Ishikawa (cell line): ENCODE results near the gene HMOX1.

Experiments used
- CEBPB ChIP-seq: IDR thresholded peaks from 2 replicates; pipeline ENCODE4 v1.6.1; 2012
- CREB1 ChIP-seq: IDR thresholded peaks from 2 replicates; pipeline ENCODE4 v1.6.1; 2012; ENCODE audit warnings: low read depth
- EGR1 ChIP-seq: IDR thresholded peaks from 2 replicates; pipeline ENCODE4 v1.6.1; 2012
- EP300 ChIP-seq: IDR thresholded peaks from 2 replicates; pipeline ENCODE4 v1.6.1; 2012; ENCODE audit warnings: borderline replicate concordance
- FOXM1 ChIP-seq: IDR thresholded peaks from 2 replicates; pipeline ENCODE4 v1.6.1; 2012; ENCODE audit warnings: low read depth, borderline replicate concordance
- RAD21 ChIP-seq: IDR thresholded peaks from 2 replicates; pipeline ENCODE4 v1.6.1; 2012; ENCODE audit warnings: low read depth
- TAF1 ChIP-seq: IDR thresholded peaks from 2 replicates; pipeline ENCODE4 v1.6.1; 2012; ENCODE audit warnings: low read depth, mild to moderate bottlenecking
- TEAD4 ChIP-seq: IDR thresholded peaks from 2 replicates; pipeline ENCODE4 v1.6.1; 2012
- YY1 ChIP-seq: IDR thresholded peaks from 2 replicates; pipeline ENCODE4 v1.6.1; 2012; ENCODE audit warnings: low read depth
- ZBTB7A ChIP-seq: IDR thresholded peaks from 2 replicates; pipeline ENCODE4 v1.6.1; 2012; ENCODE audit warnings: low read depth
- TF ChIP-seq, protein P1 (sequence below): IDR thresholded peaks from 2 replicates; pipeline ENCODE4 v1.6.1; 2012
- TF ChIP-seq, protein P2 (sequence below): IDR thresholded peaks from 2 replicates; pipeline ENCODE4 v1.6.1; 2012; ENCODE audit warnings: low read depth, mild to moderate bottlenecking

DNA sequence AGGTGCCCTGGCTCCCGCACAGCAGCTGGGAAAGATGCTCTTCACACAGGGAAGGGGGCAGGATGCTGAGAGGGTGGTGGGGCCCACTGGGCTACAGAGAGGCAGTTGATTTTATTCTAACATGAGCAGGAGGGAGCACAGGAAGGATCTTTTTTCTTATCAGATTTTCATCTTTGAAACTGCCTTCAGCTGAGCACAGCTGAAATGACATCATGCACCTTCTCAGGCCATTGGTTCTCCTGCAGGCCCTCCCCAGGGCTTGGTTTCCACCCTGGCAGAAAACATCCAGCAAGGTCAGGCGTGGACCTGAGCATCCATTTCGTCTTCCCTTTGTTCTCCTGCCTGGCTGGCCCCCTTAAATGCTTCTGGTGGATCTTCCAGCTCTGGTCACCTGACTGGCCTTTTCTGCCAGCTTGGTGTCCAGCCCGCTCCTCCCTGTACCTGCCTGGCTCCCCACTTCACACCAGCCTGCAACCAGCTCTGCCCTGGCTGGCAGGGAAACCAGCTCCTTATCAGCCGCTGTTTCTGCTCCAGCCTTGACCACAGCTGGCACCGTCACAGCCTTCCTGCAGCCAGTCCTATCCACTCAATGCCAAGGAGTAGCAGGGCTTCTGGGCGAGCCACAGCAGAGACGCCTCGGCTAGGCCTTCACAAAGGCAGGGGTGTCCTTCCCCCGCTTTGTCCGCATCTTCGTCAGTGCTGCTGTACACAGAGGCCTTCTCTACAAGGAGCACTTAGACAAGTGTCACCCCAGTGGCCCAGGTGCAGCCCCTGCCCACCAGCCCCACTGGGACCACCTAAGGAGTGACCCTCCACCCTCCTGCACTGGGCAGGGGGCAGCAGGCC lies 44.7 kb upstream of the HMOX1 start:
- TF ChIP-seq ZBTB7A (no peak), TEAD4 (no peak), CEBPB (no peak), EGR1 (no peak), EP300 (no peak), YY1 (no peak), FOXM1 (no peak), TAF1 (no peak), CREB1 (no peak), RAD21 (no peak)
- TF ChIP-seq, protein P1, sequence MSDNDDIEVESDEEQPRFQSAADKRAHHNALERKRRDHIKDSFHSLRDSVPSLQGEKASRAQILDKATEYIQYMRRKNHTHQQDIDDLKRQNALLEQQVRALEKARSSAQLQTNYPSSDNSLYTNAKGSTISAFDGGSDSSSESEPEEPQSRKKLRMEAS: no peak
- TF ChIP-seq, protein P2, sequence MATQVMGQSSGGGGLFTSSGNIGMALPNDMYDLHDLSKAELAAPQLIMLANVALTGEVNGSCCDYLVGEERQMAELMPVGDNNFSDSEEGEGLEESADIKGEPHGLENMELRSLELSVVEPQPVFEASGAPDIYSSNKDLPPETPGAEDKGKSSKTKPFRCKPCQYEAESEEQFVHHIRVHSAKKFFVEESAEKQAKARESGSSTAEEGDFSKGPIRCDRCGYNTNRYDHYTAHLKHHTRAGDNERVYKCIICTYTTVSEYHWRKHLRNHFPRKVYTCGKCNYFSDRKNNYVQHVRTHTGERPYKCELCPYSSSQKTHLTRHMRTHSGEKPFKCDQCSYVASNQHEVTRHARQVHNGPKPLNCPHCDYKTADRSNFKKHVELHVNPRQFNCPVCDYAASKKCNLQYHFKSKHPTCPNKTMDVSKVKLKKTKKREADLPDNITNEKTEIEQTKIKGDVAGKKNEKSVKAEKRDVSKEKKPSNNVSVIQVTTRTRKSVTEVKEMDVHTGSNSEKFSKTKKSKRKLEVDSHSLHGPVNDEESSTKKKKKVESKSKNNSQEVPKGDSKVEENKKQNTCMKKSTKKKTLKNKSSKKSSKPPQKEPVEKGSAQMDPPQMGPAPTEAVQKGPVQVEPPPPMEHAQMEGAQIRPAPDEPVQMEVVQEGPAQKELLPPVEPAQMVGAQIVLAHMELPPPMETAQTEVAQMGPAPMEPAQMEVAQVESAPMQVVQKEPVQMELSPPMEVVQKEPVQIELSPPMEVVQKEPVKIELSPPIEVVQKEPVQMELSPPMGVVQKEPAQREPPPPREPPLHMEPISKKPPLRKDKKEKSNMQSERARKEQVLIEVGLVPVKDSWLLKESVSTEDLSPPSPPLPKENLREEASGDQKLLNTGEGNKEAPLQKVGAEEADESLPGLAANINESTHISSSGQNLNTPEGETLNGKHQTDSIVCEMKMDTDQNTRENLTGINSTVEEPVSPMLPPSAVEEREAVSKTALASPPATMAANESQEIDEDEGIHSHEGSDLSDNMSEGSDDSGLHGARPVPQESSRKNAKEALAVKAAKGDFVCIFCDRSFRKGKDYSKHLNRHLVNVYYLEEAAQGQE: no peak
